Measurements from ENCODE around the gene SNED1. TPM values are rescaled to one million over a fixed set of nuclear protein-coding genes. Genes with fewer than 3 reads are reported as not detected.
"Not testable (repeated sequence)": the region's sequence is repeated elsewhere in the genome, so short reads cannot be mapped to it uniquely, and the experiment has no call there.

The SNED1 gene
- total and polyA plus RNA-seq, 9 of the 15 experiments (the other 6 are each of a cell fraction or from before 2014, with no cell fraction given): 0.03 to 0.07 (median 0.05) TPM; not detected in 5

DNA sequence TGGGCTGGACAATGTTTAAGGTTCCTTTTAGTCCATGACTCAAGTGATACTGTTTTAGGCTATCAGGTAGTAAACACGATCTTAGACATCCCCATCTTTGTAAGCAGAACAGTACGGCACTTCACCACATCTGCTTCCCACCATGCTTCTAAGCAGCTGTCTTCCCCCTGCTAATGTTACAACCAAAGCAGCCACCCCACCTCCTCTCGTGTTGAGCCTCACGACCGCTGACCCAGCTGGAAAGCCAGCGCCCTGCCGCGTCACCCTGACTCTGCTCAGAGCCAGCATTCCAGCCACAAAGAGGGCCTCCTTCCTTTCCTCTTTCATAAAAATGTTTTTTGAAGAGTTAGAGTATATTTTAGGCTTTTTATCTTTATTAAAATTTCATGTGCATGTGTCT lies 94.3 kb downstream of the SNED1 start:
- TF ChIP-seq, protein P1, sequence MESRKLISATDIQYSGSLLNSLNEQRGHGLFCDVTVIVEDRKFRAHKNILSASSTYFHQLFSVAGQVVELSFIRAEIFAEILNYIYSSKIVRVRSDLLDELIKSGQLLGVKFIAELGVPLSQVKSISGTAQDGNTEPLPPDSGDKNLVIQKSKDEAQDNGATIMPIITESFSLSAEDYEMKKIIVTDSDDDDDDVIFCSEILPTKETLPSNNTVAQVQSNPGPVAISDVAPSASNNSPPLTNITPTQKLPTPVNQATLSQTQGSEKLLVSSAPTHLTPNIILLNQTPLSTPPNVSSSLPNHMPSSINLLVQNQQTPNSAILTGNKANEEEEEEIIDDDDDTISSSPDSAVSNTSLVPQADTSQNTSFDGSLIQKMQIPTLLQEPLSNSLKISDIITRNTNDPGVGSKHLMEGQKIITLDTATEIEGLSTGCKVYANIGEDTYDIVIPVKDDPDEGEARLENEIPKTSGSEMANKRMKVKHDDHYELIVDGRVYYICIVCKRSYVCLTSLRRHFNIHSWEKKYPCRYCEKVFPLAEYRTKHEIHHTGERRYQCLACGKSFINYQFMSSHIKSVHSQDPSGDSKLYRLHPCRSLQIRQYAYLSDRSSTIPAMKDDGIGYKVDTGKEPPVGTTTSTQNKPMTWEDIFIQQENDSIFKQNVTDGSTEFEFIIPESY (CRISPR knock-in tag; IDR thresholded peaks at IDR 0.05): peak; percentile 72
- TF ChIP-seq COPS2 (conservative IDR thresholded peaks at IDR 0.05): no peak
- TF ChIP-seq, protein P2, sequence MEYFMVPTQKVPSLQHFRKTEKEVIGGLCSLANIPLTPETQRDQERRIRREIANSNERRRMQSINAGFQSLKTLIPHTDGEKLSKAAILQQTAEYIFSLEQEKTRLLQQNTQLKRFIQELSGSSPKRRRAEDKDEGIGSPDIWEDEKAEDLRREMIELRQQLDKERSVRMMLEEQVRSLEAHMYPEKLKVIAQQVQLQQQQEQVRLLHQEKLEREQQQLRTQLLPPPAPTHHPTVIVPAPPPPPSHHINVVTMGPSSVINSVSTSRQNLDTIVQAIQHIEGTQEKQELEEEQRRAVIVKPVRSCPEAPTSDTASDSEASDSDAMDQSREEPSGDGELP (CRISPR knock-in tag; IDR thresholded peaks at IDR 0.05; ENCODE audit: borderline replicate concordance): peak; percentile 25; the same call in 1 of the 2 replicates
- no peak overlapping the region for H3K4me2 ChIP-seq (ENCODE audit: insufficient read depth, low read length)
- no peak for DNase-seq (ENCODE audit: extremely low read depth in 1 of 4, low spot score in 3 of 4)
- H3K9me1 ChIP-seq (ENCODE audit: control insufficient read depth, insufficient read depth, low read length): no peaks in the 10 kb centered on the region
- ChIA-PET POLR2A (interaction anchor here (0.6 to 2.2 kb wide), 6 partner anchors 8 to 871 kb away, joined by 3 to 6 read pairs (median 4); partner anchors contain the start of gene MTERF4), CTCF (ENCODE audit: low intra/inter-chr PET ratio) (no interaction called here)
- no peak for FAIRE-seq
- no TSS peak for BruUV-seq (replicated peaks)
- no peak overlapping the region for H2AFZ ChIP-seq (ENCODE audit: low read depth, low read length)
- H3K4me3 ChIP-seq: no peak overlapping the region
- intact Hi-C loops (cut with micrococcal nuclease): no loop called here
- H3K79me2 ChIP-seq (ENCODE audit: control insufficient read depth, insufficient read depth, low read length): no peaks in the 10 kb centered on the region
- peaks cover 75% of the 10 kb centered on the region; the same call in 2 of the 3 replicates for H3K36me3 ChIP-seq (ENCODE audit: control insufficient read depth, insufficient read depth, low read length)
- H4K20me1 ChIP-seq (replicated peaks; ENCODE audit: control insufficient read depth, insufficient read depth, low read length): no peaks in the 10 kb centered on the region
- in situ Hi-C loops (cut with MboI): no loop called here
- H3K9me3 ChIP-seq (replicated peaks; ENCODE audit: control insufficient read depth, insufficient read depth, low read depth, low read length): no peaks in the 10 kb centered on the region
- no peaks in the 10 kb centered on the region for H3K27me3 ChIP-seq (ENCODE audit: control insufficient read depth in 2 of 2, insufficient read depth in 2 of 2, low read length in 2 of 2)
- no peak overlapping the region for H3K27ac ChIP-seq (ENCODE audit: extremely low read depth, low read depth, low read length)
- no peak overlapping the region for H3K9ac ChIP-seq (ENCODE audit: insufficient read depth in 1 of 2, low read depth in 2 of 2, low read length in 2 of 2)
- WGBS (ENCODE audit: insufficient coverage, low coverage, missing lambda C conversion rate): 60% methylated on average over 7 of the region's 8 CpGs
- no peaks in the 10 kb centered on the region for H3K4me1 ChIP-seq (replicated peaks in 1 of 2; ENCODE audit: control insufficient read depth in 2 of 2, insufficient read depth in 2 of 2, low read length in 2 of 2)
- ATAC-seq: no peak

DNA sequence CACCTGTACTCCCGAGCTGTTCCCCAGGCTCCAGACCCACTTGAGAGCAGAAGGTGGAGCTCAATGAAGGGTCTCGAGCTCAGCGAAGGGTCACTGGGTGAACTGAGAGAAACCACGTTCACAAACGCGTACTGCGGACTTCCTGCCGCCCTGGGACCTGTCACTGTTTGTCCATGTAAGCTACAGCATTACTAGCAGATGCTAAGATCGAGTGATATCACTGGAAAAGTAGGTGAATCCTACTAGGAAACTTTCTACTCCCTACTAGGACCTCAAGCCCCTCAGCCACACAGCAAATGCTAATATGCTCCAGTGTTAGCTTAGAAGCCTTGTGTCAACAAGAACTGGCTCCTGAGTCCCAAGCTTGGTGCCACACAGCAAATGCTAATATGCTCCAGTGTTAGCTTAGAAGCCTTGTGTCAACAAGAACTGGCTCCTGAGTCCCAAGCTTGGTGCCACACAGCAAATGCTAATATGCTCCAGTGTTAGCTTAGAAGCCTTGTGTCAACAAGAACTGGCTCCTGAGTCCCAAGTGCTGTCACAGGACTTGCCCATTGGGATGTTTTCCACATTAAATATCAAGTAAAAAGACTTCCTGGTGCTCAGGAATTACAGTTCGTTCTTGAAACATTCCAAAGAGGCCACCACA lies 94.8 kb downstream of the SNED1 start:
- DNase-seq (ENCODE audit: extremely low read depth in 1 of 4, low spot score in 3 of 4); H3K4me3 ChIP-seq; H3K9ac ChIP-seq (ENCODE audit: insufficient read depth in 1 of 2, low read depth in 2 of 2, low read length in 2 of 2); H4K20me1 ChIP-seq (replicated peaks; ENCODE audit: control insufficient read depth, insufficient read depth, low read length); in situ Hi-C loops (cut with MboI); intact Hi-C loops (cut with micrococcal nuclease); H3K9me1 ChIP-seq (ENCODE audit: control insufficient read depth, insufficient read depth, low read length); H3K27ac ChIP-seq (ENCODE audit: extremely low read depth, low read depth, low read length); H3K27me3 ChIP-seq (ENCODE audit: control insufficient read depth in 2 of 2, insufficient read depth in 2 of 2, low read length in 2 of 2); ATAC-seq; H3K9me3 ChIP-seq (replicated peaks; ENCODE audit: control insufficient read depth, insufficient read depth, low read depth, low read length); CTCF ChIA-PET (ENCODE audit: low intra/inter-chr PET ratio); BruUV-seq (replicated peaks); H2AFZ ChIP-seq (ENCODE audit: low read depth, low read length); FAIRE-seq; H3K79me2 ChIP-seq (ENCODE audit: control insufficient read depth, insufficient read depth, low read length); H3K4me1 ChIP-seq (replicated peaks in 1 of 2; ENCODE audit: control insufficient read depth in 2 of 2, insufficient read depth in 2 of 2, low read length in 2 of 2); H3K4me2 ChIP-seq (ENCODE audit: insufficient read depth, low read length): not testable (repeated sequence)
- 95% methylated on average over 9 of the region's 10 CpGs for WGBS (ENCODE audit: insufficient coverage, low coverage, missing lambda C conversion rate)
- POLR2A ChIA-PET: interaction anchor here (0.6 to 2.2 kb wide), 6 partner anchors 7 to 871 kb away, joined by 3 to 6 read pairs (median 3); no protein-coding TSS in a partner anchor
- peaks cover 76% of the 10 kb centered on the region; the same call in 2 of the 3 replicates for H3K36me3 ChIP-seq (ENCODE audit: control insufficient read depth, insufficient read depth, low read length)
